LHCN-M2 (cell line): ENCODE measurements around the gene HIBCH. TPM values are rescaled to one million over a fixed set of nuclear protein-coding genes. Genes with fewer than 3 reads are reported as not detected.
"Not testable (repeated sequence)": the region's sequence is repeated elsewhere in the genome, so short reads cannot be mapped to it uniquely, and the experiment has no call there.

Experiments used
- DNase-seq: peaks from one replicate; pipeline ENCODE4 v3.0.0-alpha.2; 2012; ENCODE audit warnings: low read depth
- total RNA-seq: library from RNA; depleted of rRNA; stranded (reverse); fragments of >200 nt; gene quantifications from 2 replicates; pipeline ENCODE4 v1.2.3, GENCODE V29; 2014

HIBCH gene
- total RNA-seq, 1 experiment from 2014 or later = 11.8 TPM

DNA sequence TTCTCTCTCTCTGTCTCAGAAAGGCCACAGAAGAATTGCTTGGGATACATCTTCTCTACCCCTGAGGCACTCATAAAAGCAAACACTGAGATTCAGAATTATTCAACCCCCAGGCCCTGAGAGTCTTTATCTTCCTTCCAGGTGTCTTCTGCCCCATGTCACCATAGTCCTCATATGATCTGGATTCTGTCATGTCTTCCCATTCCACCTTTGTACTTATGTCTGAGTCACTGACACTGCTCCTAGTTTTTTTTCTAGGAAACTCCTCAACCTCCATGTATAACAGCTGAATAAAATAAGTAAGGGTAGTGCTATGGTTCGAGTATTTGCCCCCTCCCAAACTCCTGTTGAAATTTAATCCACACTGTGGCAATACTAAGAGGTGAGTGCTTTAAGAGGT lies 11.6 kb downstream of the HIBCH start:
- no peak for DNase-seq

DNA sequence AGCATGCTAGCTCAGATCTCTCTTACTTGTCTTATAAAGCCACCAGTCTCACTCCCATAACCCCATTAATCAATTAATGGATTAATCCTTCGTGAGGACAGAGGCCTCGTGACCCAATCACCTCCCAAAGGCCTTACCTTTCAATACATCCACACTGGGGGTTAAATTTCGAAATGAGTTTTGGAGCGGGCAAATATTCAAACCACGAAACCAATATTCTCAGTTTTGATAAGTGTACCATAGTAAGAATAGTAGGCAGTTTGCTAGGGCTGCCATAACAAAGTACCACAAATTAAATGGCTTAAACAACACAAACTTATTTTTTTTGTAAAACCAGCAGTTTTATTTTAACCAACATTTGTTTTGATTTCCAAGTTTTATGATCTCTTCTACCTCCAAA lies 15.2 kb downstream of the HIBCH start:
- no peak for DNase-seq

DNA sequence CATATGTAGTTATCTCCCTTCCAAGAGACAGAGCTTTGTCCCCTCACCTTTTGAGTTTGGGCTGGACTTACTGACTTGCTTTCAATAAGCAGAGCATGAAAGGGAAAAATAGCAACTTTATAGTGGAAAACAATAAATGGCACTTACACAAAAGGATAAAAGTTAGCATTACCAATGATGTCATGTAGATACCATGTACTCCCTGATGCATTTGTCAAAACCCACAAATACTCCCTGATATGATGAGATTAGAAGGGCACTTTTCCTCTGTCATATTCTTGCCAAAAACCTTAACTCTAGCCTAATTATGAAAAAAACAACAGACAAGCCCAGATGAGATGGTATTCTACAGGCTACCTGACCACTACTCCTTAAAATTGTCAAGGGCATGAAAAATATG lies 16.0 kb downstream of the HIBCH start:
- DNase-seq = no peak

DNA sequence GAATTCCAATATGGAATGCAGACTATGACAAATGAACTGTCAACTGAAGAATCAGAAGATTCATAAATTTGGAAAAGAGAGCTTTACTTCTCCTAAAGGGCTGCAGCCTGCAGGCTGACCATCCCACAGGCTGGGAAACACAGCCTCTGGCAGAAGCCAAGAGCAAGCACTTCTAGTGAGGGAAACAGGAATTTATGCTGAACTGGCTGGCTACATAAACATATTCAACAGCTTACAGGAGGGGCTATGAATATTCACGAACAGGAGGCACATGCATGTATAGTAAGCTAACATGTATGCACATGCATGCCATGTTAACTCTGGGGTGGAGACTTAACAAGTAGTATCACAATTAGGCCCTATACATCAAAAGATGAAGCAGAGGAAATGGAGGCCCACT lies 17.6 kb downstream of the HIBCH start:
- no peak for DNase-seq

DNA sequence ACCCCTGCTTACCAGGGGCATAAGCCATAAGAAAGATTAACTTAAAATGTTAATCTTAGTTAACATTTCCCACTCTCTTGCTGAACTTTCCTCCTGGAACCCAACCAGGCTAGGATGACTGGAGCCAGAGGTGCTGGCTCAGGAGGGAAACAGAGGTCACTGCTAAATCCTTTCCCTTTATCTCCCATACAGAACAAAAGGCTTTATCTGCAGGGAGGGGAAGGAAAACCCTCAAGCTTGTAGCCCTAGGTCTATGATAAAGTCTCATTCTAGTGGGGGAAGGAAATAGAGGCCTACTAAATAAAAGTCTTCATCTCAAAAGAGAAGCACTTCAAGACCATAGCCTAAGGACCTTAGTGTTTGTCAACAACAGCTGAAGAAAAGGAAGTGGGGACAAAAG lies 18.6 kb downstream of the HIBCH start:
- no peak for DNase-seq

DNA sequence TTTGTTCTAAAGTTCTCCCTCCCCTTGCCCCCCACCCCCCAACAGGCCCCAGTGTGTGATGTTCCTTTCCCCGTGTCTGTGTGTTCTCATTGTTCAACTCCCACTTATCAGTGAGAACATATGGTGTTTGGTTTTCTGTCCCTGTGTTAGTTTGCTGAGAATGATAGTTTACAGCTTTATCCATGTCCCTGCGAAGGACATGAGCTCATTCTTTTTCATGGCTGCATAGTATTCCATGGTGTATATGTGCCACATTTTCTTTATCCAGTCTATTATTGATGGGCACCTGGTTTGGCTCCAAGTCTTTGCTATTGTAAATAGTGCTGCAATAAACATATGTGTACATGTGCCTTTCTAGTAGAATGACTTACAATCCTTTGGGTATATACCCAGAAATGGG lies 21.7 kb downstream of the HIBCH start:
- not testable (repeated sequence) for DNase-seq

DNA sequence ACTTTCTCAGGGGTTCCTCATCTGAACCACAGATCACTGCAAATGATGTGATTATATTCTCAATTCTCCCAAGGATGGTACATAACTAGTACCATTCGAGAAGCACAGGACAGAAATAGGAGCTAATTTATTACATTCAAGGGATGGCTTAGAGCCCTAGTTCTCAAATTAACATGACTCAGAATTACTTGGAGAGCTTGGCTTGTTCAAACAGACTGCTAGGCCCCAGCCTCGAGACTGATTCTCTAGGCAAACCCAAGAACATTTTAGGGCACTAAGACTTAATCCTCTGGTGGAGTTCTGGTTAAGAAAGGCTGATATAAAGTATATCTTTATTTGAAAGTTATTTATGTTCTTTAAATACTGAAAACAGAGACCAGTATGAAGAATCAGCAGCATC lies 35.8 kb downstream of the HIBCH start:
- peak; percentile 49 for DNase-seq

DNA sequence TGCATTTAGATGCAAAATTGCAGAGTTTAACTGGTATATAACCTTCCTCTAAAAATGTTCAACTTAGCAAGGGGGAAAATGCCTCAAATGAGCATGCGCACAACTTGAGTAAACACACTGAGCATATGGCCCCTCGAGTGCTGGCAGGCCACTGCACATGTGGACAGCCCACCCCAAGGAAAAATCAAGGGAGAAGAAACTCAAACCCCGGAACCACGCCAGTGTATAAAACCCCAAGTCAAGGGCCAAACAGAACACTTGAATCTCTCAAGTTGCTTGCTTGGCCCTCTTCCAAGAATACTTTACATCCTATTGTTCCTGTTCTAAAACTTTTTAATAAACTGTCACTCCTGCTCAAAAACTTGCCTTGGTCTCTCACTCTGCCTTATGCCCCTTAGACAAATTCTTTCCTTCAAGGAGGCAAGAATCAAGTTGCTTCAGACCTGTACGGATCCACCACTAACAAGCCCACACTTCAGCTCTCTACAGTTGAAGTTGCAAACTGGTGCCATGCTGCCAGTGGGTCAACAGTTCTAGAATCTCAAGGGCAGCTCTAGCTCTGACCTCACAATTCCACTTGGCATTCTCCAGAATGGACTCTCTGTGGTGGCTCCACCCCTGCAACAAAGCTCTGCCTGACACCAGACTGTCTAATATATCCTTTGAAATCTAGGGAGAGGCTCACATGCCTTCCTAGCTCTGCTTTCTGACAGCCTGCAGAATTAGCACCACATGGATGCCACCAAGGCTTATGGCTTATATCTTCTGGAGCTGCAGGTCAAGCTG lies 38.9 kb downstream of the HIBCH start:
- DNase-seq = no peak

DNA sequence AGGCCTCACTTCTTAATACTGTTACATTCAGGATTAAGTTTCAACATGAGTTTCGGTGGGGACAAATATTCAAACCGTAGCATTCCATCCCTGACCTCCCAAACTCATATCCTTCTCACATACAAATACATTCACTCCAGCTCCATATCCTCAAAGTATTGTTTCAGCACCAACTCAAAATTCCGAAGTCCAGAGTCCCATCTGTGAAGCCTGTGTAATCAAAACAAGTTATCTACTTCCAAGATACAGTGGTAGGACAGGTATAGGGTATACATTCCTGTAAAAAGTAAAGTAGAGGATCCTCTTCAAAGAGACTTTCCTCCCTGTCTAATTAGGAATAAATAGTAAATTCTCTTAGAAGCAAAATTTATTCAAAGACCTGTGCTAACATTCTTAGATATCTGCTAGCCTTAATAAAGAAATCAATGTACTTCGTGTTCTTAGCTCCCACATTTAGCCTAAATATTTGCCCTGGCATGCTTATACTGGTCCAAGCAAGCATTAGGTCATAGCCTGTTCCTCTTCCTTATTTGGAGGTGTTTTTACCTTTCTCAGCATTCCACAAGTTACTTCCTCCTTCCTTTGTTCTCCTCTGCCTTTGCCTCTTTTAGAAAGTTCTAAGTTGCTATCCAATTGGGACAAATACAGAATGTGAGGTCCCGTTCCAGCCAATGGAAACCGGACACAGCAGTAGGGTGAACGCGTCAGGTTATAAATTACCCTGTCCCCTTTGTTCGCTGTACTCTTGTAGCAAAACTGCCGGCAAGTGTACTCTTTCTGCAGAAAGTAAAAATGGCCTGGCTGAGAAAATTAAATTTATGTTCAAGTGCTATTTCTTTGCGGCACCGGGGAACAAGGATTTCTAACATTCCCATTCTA lies 40.1 kb downstream of the HIBCH start:
- not testable (repeated sequence) for DNase-seq

DNA sequence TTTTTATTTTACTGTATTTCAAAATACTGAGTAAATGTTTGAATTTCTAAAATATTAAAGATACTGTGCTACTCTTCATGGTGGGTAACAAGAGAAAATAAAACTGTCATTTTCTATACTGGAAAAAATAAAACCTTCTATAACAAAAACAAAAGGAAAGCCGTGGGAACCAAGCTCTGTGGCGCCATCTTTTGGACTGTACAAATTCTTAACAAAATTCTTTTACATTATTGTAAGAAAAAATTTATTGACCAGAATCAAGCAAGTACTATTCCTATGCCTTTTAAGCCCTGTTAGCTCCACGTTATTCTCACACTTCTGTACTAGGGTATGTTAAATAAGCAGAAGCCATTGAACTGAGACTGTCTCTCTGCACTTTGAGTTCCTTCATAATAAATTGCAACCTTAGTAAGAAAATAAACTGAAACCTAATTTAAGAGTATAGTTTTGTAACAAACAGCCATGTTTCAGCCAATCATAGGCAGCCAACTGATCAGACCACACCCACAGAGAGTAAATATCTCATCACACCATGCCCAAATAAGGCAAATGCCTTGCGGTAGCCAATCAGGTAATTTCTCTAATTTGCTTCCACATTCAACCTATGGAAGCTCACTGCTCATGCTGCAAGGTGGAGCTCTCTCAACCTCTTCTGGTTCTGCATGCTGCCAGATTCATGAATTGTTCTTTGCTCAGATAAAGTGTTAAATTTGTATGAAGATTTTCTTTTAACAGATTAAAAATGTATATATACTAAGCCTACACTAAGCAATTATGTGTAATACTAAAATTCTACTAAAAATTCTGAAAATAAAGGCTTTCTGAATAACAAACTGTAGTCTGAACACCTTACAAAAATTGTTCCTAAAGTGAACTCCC lies 42.2 kb downstream of the HIBCH start:
- peak; percentile 48 for DNase-seq

DNA sequence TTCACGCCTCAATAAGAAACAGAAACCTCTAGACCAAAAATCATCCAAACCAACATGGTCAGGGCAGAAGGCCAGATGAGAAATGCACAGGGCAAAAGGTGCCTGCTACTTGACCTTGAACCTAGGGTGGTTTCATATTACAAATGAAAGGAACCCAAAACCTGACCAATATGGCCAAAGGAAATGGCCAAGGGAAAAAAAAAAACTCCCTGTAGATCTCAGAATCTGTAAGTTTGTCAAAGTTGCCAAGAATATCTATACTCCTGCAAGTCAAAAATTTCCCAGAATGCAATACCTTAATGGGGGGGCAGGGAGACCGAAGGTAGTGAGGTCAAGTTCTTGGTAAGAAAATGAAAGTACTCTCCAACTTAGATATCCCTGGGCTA lies 47.2 kb downstream of the HIBCH start:
- DNase-seq = no peak

DNA sequence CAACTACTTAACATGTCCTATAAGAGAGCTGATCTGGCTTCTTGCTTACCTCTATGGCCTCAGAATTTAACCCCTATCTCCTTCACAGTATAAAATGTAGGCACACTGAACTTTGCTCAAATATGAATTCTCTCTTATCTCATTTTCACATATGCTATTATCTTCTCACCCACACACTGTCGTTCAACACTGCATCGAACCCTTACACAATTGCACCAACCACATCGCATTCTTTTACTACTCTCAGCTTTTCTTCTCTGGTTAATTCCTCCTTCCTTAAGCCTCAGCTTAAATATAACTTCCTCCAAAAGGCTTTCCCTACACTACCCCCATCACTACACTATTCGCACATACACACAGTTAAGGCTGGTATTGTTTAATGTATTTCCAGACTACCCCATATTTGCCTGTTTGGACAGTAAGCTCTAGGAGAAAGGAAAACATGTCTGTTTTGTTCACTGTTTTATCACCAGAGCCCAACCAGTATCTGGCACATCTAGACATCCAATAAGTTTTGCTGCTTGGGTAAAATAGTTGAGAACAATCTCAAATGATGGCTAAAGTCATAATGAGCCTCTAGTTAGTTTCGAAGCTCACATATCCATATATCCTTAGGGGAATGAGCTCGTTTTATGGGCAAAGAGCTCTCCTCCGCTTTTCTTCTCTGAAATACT lies 47.7 kb downstream of the HIBCH start:
- no peak for DNase-seq

DNA sequence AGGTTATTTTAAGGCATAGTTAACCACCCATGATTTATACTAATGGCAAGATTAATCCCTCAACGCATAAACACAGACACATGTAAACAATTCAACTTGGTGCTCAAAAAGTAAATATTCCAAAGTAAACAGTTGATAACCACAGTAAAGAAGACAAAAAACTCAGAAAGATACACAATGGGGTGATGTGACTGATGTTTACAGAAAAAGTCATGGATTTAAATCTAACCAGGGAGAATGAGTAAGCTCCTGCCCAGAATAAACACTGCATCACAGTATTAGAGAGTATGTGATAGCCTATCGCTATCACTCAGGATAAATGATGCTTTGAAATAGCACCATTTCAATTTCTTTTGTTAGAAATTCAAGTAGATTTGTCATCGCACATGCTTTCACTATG lies 49.3 kb downstream of the HIBCH start:
- DNase-seq = peak; percentile 42

DNA sequence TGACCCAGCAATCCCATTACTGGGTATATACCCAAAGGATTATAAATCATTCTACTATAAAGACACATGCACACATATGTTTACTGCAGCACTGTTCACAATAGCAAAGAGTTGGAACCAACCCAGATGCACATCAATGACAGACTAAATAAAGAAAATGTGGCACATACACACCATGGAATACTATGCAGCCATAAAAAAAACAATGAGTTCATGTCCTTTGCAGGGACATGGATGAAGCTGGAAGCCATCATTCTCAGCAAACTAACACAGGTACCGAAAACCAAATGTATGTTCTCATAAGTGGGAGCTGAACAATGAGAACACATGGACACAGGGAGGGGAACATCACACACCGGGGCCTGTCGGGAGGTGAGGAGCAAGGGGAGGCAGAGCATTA lies 49.9 kb downstream of the HIBCH start:
- DNase-seq = not testable (repeated sequence)

DNA sequence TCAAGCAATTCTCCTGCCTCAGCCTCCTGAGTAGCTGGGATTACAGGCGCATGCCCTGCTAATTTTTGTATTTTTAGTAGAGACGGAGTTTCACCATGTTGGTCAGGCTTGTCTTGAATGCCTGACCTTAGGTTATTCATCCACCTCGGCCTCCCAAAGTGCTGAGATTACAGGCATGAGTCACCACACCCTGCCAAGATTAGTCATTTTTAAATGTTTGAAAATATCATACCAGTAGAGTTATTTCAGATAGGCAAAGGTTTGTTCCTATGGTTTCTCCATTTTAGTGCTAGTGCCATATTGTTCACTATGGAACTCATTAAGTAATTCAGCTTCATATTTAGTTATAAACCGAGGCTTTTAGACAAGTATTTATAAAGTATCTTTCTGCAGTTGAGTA lies 52.3 kb downstream of the HIBCH start:
- DNase-seq = peak; percentile 83

DNA sequence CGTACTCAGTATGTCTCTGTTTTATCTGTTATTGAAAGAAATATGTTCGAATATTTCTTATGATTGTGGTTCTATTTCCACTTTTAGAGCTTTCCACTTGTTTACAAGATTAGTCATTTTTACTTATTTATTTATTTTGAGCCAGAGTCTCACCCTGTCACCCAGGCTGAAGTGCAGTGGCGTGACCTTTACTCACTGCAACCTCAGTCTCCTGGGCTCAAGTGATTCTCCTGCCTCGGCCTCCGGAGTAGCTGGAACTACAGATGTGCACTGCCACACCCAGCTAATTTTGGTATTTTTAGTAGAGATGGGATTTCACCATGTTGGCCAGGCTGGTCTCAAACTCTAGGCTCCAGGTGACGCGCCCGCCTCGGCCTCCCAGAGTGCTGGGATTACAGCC lies 53.3 kb downstream of the HIBCH start:
- DNase-seq = peak; percentile 6

DNA sequence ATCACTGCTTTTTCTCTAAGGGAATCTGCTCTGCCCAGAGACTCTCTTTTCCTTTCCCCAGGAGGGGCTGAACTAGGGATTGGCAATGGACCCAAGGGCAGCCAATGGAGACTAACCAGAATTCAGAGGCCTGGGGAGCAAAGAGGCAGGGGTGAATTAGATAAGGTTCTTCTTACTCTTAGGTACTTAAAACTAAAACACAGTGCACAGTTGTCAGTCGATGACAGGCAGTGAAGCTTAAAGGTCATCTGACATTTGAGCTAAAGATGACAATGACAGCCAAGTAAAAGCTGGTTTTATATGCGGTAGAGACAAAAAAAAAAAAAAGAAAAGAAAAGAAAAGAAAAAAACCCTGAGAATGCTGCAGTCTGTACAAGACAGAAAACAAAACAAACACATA lies 57.8 kb downstream of the HIBCH start:
- no peak for DNase-seq

DNA sequence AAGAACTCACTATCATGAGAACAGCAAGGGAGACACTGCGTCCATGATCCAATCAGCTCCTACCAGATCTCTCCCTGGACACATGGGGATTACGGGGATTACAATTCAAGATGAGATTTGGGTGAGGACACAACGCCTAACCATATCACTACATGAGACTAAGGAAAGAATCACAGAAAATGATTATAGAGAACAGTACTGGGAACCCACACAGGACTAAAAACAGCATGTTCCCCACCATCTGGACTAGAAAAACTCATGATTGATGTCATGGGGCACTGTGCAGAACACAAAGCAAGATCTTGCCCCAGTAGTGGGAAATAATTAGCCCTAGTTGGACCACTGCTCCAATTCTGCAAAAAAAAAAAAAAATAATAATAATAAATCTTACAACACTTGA lies 63.5 kb downstream of the HIBCH start:
- DNase-seq = no peak

DNA sequence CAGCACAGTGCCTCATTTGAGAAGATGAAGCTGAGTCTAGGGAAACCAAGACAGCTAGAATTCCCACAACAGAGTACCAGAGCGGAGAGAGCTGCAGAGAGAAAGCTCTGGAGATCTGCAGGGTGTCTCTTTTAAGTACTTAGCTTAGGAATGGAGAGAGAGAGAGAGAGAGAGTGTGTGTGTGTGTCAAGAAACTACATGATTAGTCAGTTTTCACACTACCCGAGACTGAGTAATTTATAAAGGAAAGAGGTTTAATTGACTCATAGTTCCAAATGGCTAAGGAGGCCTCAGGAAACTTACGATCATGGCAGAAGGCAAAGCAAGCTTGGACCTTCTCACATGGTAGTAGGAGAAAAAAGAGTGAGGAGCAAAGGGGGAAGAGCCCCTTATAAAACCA lies 64.0 kb downstream of the HIBCH start:
- no peak for DNase-seq

DNA sequence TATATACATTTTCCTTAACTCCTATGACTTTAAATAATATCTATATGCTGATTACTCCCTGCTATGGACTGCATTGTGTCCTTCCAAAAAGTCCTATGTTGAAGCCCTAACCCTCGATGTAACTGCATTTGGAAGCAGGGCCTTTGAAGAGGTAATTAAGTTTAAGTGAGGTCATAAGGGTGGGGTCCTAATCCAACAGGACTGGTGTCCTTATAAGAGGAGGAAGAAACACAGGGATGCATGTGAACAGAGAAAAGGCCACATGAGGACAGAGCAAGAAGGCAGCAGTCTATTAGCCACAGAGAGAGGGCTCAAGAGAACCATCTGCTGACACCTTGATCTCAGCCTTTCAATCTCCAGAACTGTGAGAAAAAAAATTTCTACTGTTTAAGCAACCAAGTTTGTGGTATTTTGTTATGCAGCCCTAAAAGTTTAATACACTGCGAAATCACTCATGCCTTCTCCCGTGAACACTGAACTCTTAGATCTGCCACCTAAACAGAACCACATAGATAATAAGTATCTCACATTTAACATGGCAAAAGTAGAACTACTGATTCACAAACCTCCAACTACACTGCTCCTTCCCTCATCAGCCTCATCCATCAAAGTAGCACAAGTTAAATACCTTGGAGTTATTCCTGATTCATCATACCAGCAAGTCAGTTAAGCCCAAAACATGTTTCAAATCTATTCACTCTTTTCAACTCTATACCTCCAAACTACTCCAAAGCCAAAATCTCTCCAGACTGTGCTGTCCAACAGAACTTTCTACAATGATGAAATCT lies 65.4 kb downstream of the HIBCH start:
- no peak for DNase-seq

DNA sequence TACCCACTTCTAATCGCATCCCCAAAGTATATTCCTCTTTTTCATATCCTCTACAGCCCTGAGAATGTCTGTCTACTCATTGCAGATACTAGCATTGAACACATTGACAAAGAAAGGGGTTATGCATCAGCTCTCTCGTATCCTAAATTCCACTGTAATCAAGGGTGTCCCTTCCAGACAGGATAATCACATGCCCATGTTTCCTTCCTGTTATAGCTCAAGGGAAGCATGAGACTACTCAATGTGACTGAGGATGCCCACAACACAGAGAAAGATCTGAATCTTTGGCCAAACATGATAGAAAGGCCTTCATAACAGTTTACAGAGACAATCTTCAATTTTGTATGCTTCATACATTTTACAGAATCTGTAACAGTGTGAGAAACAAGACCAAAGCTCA lies 69.2 kb downstream of the HIBCH start:
- DNase-seq = no peak
